BE2C (cell line): ENCODE results near the gene ALKAL2.

Source experiments
- DNase-seq: peaks from one replicate; pipeline ENCODE4 v3.0.0-alpha.2; 2020
- H3K27me3 ChIP-seq: fragments of 250-450 bp; sonication (Bioruptor Pico); 2 replicates; pipeline ENCODE4 v1.5.1; 2020; ENCODE audit warnings: mild to moderate bottlenecking
- H3K36me3 ChIP-seq: fragments of 250-450 bp; sonication (Bioruptor Pico); 2 replicates; pipeline ENCODE4 v1.5.1; 2020; ENCODE audit warnings: mild to moderate bottlenecking
- H3K4me1 ChIP-seq: fragments of 250-450 bp; sonication (Bioruptor Pico); 2 replicates; pipeline ENCODE4 v1.5.1; 2020
- H3K4me3 ChIP-seq: 2 replicates; pipeline ENCODE4 v1.5.1; 2011; ENCODE audit warnings: low read depth, low read length
- H3K9me3 ChIP-seq: fragments of 250-450 bp; sonication (Bioruptor Pico); 2 replicates; pipeline ENCODE4 v1.5.1; 2020
- TF ChIP-seq, protein P1 (sequence below): IDR thresholded peaks from 2 replicates; pipeline ENCODE4 v1.5.1; 2012; ENCODE audit warnings: mild to moderate bottlenecking, low read depth, low read length

ALKAL2 gene

DNA sequence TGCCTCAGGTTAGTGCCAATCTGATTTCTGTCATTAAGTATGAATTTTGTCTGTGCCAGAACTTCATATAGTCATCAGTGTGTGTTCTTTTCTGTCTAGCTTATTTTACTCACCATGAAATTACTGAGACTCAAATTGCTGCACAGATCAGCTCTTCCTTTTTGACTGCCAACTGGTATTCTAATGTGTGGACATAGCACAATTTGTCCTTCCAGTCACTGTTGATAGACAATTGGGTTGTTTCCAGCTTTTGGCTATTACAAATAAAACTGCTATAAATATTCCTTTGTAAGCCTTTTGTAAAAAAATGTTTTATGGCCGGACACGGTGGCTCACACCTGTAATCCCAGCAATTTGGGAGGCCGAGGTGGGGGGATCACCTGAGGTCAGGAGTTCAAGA is 31.8 kb downstream of the ALKAL2 start:
- no peak for DNase-seq
- TF ChIP-seq, protein P1, sequence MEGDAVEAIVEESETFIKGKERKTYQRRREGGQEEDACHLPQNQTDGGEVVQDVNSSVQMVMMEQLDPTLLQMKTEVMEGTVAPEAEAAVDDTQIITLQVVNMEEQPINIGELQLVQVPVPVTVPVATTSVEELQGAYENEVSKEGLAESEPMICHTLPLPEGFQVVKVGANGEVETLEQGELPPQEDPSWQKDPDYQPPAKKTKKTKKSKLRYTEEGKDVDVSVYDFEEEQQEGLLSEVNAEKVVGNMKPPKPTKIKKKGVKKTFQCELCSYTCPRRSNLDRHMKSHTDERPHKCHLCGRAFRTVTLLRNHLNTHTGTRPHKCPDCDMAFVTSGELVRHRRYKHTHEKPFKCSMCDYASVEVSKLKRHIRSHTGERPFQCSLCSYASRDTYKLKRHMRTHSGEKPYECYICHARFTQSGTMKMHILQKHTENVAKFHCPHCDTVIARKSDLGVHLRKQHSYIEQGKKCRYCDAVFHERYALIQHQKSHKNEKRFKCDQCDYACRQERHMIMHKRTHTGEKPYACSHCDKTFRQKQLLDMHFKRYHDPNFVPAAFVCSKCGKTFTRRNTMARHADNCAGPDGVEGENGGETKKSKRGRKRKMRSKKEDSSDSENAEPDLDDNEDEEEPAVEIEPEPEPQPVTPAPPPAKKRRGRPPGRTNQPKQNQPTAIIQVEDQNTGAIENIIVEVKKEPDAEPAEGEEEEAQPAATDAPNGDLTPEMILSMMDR = no peak
- H3K27me3 ChIP-seq = no peaks in the 10 kb centered on the region
- H3K4me3 ChIP-seq = no peak overlapping the region
- H3K4me1 ChIP-seq = no peaks in the 10 kb centered on the region
- H3K36me3 ChIP-seq = no peaks in the 10 kb centered on the region
- H3K9me3 ChIP-seq = no peaks in the 10 kb centered on the region

DNA sequence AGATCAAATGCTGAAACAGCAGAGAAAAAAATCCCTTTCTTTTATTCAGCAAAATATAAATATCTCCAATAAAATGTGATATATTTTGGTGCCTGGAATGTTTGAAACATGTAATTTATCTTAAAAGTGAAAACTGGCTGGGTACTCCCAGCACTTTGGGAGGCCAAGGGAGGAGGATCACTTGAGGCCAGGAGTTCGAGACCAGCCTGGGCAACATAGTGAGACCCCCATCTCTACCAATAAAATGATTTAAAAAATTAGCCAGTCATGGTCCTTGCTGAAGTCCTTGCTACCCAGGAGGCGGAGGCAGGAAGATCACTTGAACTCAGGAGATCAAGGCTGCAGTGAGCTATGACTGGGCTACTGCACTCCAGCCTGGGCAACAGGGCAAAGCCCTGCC is 32.7 kb downstream of the ALKAL2 start:
- H3K4me1 ChIP-seq = no peaks in the 10 kb centered on the region
- no peak for DNase-seq
- no peaks in the 10 kb centered on the region for H3K9me3 ChIP-seq
- H3K4me3 ChIP-seq = no peak overlapping the region
- H3K36me3 ChIP-seq = no peaks in the 10 kb centered on the region
- no peaks in the 10 kb centered on the region for H3K27me3 ChIP-seq
- TF ChIP-seq, protein P1 = no peak

GRCh38 chr2:254241-254640 is 33.6 kb downstream of the ALKAL2 start:
- H3K9me3 ChIP-seq = no peaks in the 10 kb centered on the region
- H3K4me1 ChIP-seq = no peaks in the 10 kb centered on the region
- H3K36me3 ChIP-seq = no peaks in the 10 kb centered on the region
- DNase-seq = no peak
- no peak overlapping the region for H3K4me3 ChIP-seq
- TF ChIP-seq, protein P1 = no peak
- no peaks in the 10 kb centered on the region for H3K27me3 ChIP-seq

- no peaks in the 10 kb centered on the region for H3K27me3 ChIP-seq
- H3K36me3 ChIP-seq = no peaks in the 10 kb centered on the region
- H3K9me3 ChIP-seq = no peaks in the 10 kb centered on the region
- no peak for DNase-seq
- no peaks in the 10 kb centered on the region for H3K4me1 ChIP-seq
- TF ChIP-seq, protein P1 = no peak
- no peak overlapping the region for H3K4me3 ChIP-seq
Observed at GRCh38 chr2:253202-253638, 34.7 kb downstream of the ALKAL2 start.

- Histone ChIP-seq H3K4me3 (no peak overlapping the region), H3K36me3 (no peaks in the 10 kb centered on the region), H3K4me1 (no peaks in the 10 kb centered on the region), H3K27me3 (no peaks in the 10 kb centered on the region), H3K9me3 (no peaks in the 10 kb centered on the region)
- DNase-seq = no peak
- TF ChIP-seq, protein P1 = no peak
Observed at GRCh38 chr2:252001-252602, 35.8 kb downstream of the ALKAL2 start.

- no peaks in the 10 kb centered on the region for H3K36me3 ChIP-seq
- no peak for DNase-seq
Observed at GRCh38 chr2:249538-250042, 38.3 kb downstream of the ALKAL2 start.

More at GRCh38 chr2:249538-250042, 38.3 kb downstream of the ALKAL2 start:
- no peaks in the 10 kb centered on the region for H3K4me1 ChIP-seq
- H3K27me3 ChIP-seq = no peaks in the 10 kb centered on the region
- TF ChIP-seq, protein P1 = no peak
- no peaks in the 10 kb centered on the region for H3K9me3 ChIP-seq
- no peak overlapping the region for H3K4me3 ChIP-seq
